GM12864 (cell line): ENCODE results near the gene ASPN.

Experiments
- DNase-seq: peaks from one replicate; pipeline ENCODE4 v3.0.0-alpha.2; 2011; ENCODE audit warnings: low read depth
- H3K4me3 ChIP-seq: 2 replicates; pipeline ENCODE4 v1.5.1; 2011; ENCODE audit warnings: mild to moderate bottlenecking, low read depth, low read length, control low read depth
- TF ChIP-seq, protein P1 (sequence below): IDR thresholded peaks from 2 replicates; pipeline ENCODE4 v1.5.1; 2011; ENCODE audit warnings: low read depth, mild to moderate bottlenecking, moderate library complexity, low read length, control low read depth, inconsistent platforms; ENCODE audit errors: missing control alignments

ASPN gene

DNA sequence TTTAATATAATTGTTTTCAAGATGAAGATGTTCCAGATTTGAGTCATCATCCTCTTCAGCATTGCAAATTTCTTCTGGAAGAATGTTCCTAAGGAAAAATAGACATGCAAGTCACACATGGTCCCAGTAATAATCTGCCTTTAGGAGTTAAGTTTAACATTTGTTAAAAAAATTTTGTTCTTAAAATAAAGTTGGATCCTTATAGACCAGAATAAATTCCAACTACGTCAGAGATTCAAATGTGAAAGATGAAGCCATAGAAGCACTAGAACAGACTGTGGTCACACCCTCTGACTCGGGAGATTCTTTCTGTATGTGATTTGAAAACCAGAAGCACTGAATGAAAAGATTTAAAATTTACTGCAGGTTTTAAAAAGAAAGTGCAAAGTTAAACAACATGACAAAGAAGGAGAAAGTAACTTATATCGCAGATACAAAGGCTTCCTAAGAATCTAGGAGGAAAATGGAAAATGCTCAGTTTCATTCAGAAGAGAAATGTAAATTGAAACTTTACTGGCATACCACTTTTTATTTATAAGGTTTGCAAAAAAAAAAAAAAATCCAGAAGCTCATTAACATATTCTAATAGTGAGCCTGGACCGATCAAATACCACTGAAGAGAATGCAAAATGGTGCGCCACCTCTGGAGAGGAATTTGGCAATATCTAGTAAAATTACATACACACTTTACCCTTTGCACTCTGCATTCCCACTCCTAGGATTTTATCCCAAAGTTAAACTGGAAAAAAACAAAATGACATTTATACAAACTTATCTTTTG lies 14.3 kb upstream of the ASPN start:
- DNase-seq, result no peak
- TF ChIP-seq, protein P1, sequence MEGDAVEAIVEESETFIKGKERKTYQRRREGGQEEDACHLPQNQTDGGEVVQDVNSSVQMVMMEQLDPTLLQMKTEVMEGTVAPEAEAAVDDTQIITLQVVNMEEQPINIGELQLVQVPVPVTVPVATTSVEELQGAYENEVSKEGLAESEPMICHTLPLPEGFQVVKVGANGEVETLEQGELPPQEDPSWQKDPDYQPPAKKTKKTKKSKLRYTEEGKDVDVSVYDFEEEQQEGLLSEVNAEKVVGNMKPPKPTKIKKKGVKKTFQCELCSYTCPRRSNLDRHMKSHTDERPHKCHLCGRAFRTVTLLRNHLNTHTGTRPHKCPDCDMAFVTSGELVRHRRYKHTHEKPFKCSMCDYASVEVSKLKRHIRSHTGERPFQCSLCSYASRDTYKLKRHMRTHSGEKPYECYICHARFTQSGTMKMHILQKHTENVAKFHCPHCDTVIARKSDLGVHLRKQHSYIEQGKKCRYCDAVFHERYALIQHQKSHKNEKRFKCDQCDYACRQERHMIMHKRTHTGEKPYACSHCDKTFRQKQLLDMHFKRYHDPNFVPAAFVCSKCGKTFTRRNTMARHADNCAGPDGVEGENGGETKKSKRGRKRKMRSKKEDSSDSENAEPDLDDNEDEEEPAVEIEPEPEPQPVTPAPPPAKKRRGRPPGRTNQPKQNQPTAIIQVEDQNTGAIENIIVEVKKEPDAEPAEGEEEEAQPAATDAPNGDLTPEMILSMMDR, result no peak
- H3K4me3 ChIP-seq, result no peak overlapping the region

DNA sequence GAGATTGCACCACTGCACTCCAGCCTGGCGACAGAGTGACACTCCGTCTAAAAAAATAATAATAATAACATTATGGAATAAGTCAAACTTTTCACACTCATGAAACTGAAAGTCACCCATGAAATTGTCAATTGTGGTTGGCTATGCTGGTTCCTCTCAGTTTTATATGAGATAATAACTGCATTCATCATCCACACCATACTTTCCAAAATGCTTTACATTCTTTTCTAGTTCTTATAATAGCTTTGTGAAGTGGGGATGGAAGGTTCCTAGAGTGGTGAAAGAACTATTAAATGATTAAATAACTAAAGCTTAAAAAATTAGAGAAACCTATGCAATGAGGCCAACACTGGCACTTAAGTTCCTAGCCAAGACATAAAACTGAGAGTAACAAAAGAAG lies 12.6 kb upstream of the ASPN start:
- no peak overlapping the region for H3K4me3 ChIP-seq
- TF ChIP-seq, protein P1, result no peak
- no peak for DNase-seq

DNA sequence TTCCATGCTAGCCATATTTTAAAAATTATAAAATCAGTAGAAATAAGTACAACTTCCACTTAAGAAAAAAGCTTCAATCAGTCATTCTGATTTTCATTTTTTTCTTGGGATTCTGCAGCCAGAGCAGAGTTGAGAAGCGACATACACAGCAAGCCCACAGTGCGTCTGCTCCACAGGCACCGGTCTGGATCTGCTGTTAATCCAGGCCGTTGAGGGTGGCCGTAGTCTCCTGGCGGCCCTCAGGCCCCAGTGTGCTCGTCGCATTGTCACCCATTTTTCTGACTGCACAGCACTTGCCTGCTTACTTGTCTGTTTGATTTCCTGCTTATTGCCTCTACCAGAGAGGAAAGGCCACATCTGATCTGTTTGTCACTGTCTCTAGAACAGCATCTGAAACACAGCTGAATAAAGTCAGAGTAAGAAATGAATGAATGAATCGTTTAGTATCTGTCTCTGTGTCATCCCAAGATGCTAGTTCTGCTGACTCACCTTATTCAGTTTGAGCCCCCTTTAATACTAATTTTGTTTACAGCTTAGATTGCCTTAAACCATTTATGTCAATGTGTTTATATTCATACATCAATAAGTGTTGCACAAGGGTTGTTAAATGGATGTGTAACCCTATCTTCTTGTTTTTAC lies 11.6 kb upstream of the ASPN start:
- DNase-seq, result no peak
- TF ChIP-seq, protein P1, result no peak

DNA sequence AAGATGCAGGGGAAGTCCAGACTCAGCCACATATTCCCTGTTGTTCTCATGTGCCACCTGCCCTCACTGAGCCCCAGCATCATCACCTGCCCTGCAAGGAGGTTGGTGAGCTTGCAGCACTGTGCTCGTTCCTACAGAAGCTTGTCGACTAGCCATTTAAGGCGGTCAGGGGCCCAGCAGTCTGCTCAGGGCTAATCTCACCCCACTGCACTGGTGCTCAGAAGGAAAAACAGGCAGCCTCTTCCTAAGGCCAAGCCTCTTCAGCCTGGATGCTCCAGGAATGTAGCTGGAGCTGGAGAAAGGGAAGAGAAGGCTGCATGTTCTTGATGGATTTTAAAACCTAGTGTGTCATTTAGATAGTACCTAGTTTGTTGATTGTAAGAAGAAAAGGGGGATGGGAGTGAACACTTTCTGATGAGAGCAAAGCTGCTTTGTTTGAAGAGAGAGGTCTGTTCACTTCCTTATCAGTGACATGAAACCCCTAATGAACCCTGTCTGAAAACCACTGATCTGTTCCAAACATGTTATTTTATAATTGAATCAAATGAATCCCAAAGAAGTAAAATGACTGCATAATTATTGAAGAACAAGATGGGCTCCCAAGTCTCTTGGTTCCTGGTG lies 10.6 kb upstream of the ASPN start:
- DNase-seq, result no peak
- H3K4me3 ChIP-seq, result no peak overlapping the region
- TF ChIP-seq, protein P1, result no peak

More for the DNA sequence above, 11.6 kb upstream of the ASPN start:
- H3K4me3 ChIP-seq, result no peak overlapping the region

DNA sequence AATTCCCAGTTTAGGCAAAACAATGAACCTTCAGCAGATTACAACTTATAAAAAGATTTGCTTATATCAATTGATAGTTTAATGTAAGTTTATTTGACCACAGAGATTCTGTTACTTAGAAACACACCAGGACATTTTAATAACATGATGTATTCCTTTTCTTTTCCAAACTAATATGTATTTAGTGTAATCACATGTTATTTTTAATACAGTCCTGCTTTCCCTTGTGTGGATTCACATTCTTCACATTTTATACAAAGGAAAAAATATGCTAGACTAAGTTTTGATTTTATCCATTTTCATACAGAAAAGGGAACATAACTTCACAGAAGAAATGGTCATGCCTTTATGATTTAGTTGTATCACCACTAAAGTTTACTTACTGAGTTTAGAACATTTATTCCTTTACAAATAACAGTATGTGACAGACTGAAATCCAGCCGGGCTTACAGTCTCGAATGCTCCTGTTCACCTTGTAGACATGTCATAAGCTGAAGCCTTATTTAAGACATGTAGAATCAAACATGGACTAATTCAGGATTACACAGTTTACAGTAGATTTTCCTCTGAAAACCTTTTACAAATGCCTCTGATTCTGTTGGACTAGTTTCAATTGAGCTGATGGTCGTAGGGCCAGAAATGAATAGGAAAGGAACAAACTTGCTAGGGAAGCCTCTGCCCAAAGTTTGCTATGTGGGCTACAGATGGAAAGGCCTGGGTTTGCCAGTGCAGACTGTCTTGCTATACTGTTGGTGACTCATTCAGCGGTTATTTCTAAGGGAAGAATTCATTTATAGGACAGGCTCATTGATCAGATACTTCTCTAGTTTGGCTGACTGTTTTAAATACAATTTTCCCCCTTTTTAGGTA lies 6.6 kb upstream of the ASPN start:
- TF ChIP-seq, protein P1, result no peak
- no peak for DNase-seq
- no peak overlapping the region for H3K4me3 ChIP-seq

DNA sequence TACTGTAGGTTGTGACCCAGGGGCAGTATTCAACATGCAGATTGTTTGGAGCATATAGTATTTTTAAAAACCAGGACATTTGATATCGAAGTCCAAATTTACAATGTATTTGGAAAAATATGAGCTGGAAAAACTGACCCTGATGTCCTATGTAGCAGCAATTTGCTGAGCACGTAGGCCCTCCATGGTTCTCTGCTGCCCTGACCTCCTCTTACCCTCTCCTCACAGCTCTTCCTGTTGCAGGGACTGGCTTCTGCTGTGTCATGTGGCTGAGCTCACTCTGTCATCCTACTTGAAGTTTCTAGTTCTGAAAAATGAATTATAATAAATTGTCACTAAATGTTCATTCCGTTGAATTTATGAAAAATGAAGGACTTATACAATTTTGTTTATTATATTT lies 4.1 kb upstream of the ASPN start:
- H3K4me3 ChIP-seq, result no peak overlapping the region
- no peak for DNase-seq
- TF ChIP-seq, protein P1, result no peak
